Neuron (in vitro differentiated cells): ENCODE data around the gene TMPRSS11E.
"Not testable (repeated sequence)": the region's sequence is repeated elsewhere in the genome, so short reads cannot be mapped to it uniquely, and the experiment has no call there.

Experiments
- H2AFZ ChIP-seq: one replicate; pipeline ENCODE4 v1.6.1; 2013; ENCODE audit warnings: low read depth, mild to moderate bottlenecking, inconsistent platforms, low read length, moderate library complexity
- H3K27me3 ChIP-seq: one replicate; pipeline ENCODE4 v1.6.1; 2013; ENCODE audit warnings: low read length; ENCODE audit not compliant: insufficient read depth
- H3K36me3 ChIP-seq: one replicate; pipeline ENCODE4 v1.6.1; 2013; ENCODE audit warnings: low read length; ENCODE audit not compliant: insufficient read depth
- H3K4me1 ChIP-seq: one replicate; pipeline ENCODE4 v1.6.1; 2013; ENCODE audit warnings: low read length; ENCODE audit not compliant: insufficient read depth
- H3K4me3 ChIP-seq: 2 replicates; pipeline ENCODE4 v1.5.1; 2013; ENCODE audit warnings: mild to moderate bottlenecking, low read length, moderate library complexity
- H3K9me3 ChIP-seq: one replicate; pipeline ENCODE4 v1.6.1; 2013; ENCODE audit warnings: low read length

Gene TMPRSS11E, protein sequence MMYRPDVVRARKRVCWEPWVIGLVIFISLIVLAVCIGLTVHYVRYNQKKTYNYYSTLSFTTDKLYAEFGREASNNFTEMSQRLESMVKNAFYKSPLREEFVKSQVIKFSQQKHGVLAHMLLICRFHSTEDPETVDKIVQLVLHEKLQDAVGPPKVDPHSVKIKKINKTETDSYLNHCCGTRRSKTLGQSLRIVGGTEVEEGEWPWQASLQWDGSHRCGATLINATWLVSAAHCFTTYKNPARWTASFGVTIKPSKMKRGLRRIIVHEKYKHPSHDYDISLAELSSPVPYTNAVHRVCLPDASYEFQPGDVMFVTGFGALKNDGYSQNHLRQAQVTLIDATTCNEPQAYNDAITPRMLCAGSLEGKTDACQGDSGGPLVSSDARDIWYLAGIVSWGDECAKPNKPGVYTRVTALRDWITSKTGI

GRCh38 chr4:68447201-68447600, at the start of gene TMPRSS11E:
Gene TMPRSS11E (plus strand): TSS chr4:68447463. CDS start chr4:68447513, 50 bp downstream.
- H3K4me3 ChIP-seq, result no peak within 1 kb of the TSS
- no peaks in the 10 kb centered on the region for H3K36me3 ChIP-seq
- no peaks in the 10 kb centered on the region for H3K9me3 ChIP-seq
- no peaks in the 10 kb centered on the region for H3K27me3 ChIP-seq
- H3K4me1 ChIP-seq, result no peaks in the 10 kb centered on the region
- no peak within 1 kb of the TSS for H2AFZ ChIP-seq

GRCh38 chr4:68399306-68399705, 48.0 kb upstream of the TMPRSS11E start:
- H3K27me3 ChIP-seq, result no peaks in the 10 kb centered on the region
- H3K9me3 ChIP-seq, result no peaks in the 10 kb centered on the region
- no peaks in the 10 kb centered on the region for H3K36me3 ChIP-seq
- H3K4me3 ChIP-seq, result no peak overlapping the region
- H3K4me1 ChIP-seq, result peaks cover 2% of the 10 kb centered on the region
- H2AFZ ChIP-seq, result no peak overlapping the region

DNA sequence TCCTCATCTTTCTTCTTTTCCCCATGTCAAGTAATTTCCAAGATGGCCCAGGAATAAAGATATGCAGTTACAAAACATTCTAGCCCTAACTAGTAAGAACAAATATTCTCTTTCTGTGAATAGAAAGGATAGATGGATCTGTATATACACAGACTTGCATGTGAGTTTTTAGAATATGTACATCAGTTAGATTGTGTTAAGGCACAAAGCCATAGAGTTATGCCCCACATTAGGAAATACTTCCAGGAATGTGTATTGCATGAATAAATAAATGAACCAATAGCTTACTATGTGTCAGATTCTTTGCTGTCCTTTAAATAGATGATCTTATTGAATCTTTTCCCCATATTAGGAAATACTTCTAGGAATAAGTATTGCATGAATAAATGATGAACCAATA, 46.0 kb upstream of the TMPRSS11E start:
- H3K36me3 ChIP-seq, result no peaks in the 10 kb centered on the region
- no peaks in the 10 kb centered on the region for H3K9me3 ChIP-seq
- H3K4me3 ChIP-seq, result no peak overlapping the region
- H2AFZ ChIP-seq, result no peak overlapping the region
- H3K27me3 ChIP-seq, result no peaks in the 10 kb centered on the region
- H3K4me1 ChIP-seq, result peaks cover 3% of the 10 kb centered on the region

DNA sequence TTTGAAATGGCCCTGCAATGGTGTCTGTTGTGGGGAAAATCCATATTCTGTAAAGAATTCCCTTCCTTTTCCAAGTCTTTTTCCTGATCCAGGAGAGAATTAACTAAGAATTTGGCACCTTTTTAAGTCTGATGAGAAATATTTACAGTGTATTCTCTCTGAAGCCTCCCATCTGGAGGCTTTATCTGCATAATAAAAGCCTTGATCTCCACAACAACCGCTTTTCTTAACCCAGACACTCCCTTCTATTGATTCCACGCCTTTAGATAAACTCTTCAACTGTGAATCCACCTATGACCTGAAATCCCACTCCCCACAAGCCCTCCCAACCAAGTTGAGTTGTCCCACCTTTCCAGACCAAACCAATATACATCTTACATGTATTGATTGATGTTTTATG, 43.1 kb upstream of the TMPRSS11E start:
- no peaks in the 10 kb centered on the region for H3K27me3 ChIP-seq
- H2AFZ ChIP-seq, result no peak overlapping the region
- no peaks in the 10 kb centered on the region for H3K9me3 ChIP-seq
- H3K4me1 ChIP-seq, result peaks cover 3% of the 10 kb centered on the region
- H3K4me3 ChIP-seq, result no peak overlapping the region
- no peaks in the 10 kb centered on the region for H3K36me3 ChIP-seq

- not testable (repeated sequence) for H3K27me3 ChIP-seq, H3K9me3 ChIP-seq, H3K4me3 ChIP-seq, H3K36me3 ChIP-seq, H2AFZ ChIP-seq, H3K4me1 ChIP-seq
Measured at GRCh38 chr4:68405718-68406478, 41.4 kb upstream of the TMPRSS11E start.

DNA sequence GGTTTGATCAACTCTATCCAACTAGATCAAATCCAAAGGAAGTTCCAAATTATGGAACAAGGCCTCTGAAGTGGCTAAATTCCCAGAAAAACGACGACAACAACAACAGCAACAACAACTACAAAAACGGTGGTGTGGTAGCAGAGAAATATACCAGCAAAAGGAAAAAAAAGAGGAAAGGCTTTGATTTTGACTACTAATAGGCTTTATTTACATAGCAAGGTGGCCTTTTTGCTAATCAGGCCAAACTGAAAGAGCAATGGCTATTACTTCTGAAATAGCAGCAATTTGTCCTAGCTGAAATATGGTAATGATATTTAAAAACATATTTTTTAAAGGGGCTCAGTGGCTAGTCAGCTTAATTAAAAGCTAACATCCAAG, 40.8 kb upstream of the TMPRSS11E start:
- Histone ChIP-seq H3K4me1 (peaks cover 3% of the 10 kb centered on the region), H3K4me3 (no peak overlapping the region), H3K27me3 (no peaks in the 10 kb centered on the region), H3K36me3 (no peaks in the 10 kb centered on the region), H3K9me3 (no peaks in the 10 kb centered on the region), H2AFZ (no peak overlapping the region)

DNA sequence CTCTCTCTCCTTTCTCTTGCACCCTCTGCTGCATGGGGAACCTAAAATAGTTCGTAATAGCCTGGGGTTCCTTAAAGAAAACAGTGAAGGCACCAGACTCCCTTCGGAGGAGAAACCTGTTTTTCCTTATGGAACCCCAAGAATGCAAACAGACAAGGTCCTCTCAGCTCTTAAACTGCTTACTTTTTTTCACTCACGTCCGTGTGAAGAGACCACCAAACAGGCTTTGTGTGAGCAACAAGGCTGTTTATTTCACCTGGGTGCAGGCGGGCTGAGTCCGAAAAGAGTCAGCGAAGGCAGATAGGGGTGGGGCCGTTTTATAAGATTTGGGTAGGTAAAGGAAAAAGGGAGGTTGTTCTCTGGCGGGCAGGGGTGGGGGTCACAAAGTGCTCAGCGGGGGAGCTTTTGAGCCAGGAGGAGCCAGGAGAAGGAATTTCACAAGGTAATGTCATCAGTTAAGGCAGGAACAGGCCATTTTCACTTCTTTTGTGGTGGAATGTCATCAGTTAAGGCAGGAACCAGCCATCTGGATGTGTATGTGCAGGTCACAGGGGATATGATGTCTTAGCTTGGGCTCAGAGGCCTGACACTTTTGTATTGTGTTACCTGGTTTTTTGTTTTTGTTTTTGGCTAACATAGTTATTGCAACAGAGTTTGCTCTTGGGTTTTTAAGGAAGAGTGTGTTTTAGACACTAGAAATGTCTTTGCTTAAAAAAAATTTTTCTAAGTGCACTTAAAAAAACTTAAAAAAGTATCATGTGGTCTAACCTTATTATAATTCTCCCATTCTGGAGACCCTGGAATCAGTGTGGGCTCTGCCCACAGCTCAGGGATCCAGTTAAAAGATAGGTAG, 40.0 kb upstream of the TMPRSS11E start:
- not testable (repeated sequence) for H3K9me3 ChIP-seq, H3K36me3 ChIP-seq, H2AFZ ChIP-seq, H3K4me3 ChIP-seq, H3K4me1 ChIP-seq, H3K27me3 ChIP-seq

- H3K9me3 ChIP-seq, result no peaks in the 10 kb centered on the region
- H2AFZ ChIP-seq, result no peak overlapping the region
- H3K4me3 ChIP-seq, result no peak overlapping the region
- no peaks in the 10 kb centered on the region for H3K27me3 ChIP-seq
- peaks cover 3% of the 10 kb centered on the region for H3K4me1 ChIP-seq
- no peaks in the 10 kb centered on the region for H3K36me3 ChIP-seq
Measured at GRCh38 chr4:68407868-68408190, 39.4 kb upstream of the TMPRSS11E start.

DNA sequence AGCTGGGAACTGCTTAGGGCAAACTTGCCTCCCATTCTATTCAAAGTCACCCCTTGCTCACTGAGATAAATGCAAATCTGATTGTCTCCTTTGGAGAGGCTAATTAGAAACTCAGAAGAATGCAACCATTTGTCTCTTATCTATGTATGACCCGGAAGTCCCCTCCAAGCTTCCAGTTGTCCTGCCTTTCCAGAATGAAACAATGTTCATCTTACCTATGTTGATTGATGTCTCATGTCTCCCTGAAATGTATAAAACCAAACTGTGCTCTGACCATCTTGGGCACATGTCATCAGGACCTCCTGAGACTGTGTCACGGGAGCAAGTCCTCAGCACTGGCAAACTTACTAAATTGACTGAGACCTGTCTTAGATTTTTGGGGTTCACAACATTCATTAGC, 37.1 kb upstream of the TMPRSS11E start:
- Histone ChIP-seq H3K9me3 (no peaks in the 10 kb centered on the region), H3K36me3 (no peaks in the 10 kb centered on the region), H3K4me1 (no peaks in the 10 kb centered on the region), H3K4me3 (no peak overlapping the region), H3K27me3 (no peaks in the 10 kb centered on the region), H2AFZ (no peak overlapping the region)

- H2AFZ ChIP-seq, result no peak overlapping the region
- no peaks in the 10 kb centered on the region for H3K4me1 ChIP-seq
- no peaks in the 10 kb centered on the region for H3K9me3 ChIP-seq
- H3K4me3 ChIP-seq, result no peak overlapping the region
- no peaks in the 10 kb centered on the region for H3K36me3 ChIP-seq
- H3K27me3 ChIP-seq, result no peaks in the 10 kb centered on the region
Measured at GRCh38 chr4:68410643-68411042, 36.6 kb upstream of the TMPRSS11E start.

DNA sequence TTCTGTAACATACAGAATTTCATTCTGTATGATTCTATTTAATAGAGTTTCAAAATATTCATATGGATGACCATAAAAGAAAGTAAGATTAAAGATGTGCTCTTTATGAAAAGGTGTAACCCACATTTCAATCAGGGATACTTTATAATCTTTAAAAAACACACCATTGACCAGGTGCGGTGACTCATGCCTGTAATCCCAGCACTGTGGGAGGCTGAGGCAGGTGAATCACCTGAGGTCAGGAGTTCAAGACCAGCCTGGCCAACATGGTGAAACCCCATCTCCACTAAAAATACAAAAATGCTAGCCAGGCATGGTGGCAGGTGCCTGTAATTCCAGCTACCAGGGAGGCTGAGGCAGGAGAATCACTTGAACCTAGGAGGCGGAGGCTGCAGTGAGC, 35.2 kb upstream of the TMPRSS11E start:
- not testable (repeated sequence) for H3K36me3 ChIP-seq, H3K27me3 ChIP-seq, H2AFZ ChIP-seq, H3K9me3 ChIP-seq, H3K4me1 ChIP-seq, H3K4me3 ChIP-seq

GRCh38 chr4:68416591-68416990, 30.7 kb upstream of the TMPRSS11E start:
- no peaks in the 10 kb centered on the region for H3K4me1 ChIP-seq
- no peaks in the 10 kb centered on the region for H3K9me3 ChIP-seq
- H3K36me3 ChIP-seq, result no peaks in the 10 kb centered on the region
- H3K27me3 ChIP-seq, result no peaks in the 10 kb centered on the region
- H3K4me3 ChIP-seq, result no peak overlapping the region
- H2AFZ ChIP-seq, result no peak overlapping the region

DNA sequence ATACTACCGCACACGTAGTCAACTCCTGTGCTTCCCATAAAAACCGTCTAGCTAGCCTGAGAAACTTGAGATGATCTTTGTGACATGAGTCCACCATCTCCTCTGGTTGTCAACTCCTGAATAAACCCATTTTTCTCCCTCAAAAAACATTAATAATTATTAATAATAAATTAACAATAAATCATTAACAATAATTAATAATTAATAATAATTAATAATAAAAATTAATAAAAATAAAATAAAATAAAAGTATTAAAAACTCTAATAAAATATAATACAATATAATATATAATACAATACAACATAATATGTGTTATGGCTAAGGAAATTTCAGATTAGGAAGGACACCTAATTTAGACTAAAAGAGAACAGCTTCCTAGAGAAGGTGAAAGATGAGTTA, 20.7 kb upstream of the TMPRSS11E start:
- no peaks in the 10 kb centered on the region for H3K4me1 ChIP-seq
- no peaks in the 10 kb centered on the region for H3K9me3 ChIP-seq
- no peaks in the 10 kb centered on the region for H3K36me3 ChIP-seq
- no peak overlapping the region for H2AFZ ChIP-seq
- H3K27me3 ChIP-seq, result no peaks in the 10 kb centered on the region
- H3K4me3 ChIP-seq, result no peak overlapping the region
